Ramos (cell line): ENCODE results near the gene BNC1.
"Not testable (repeated sequence)": the region's sequence is repeated elsewhere in the genome, so short reads cannot be mapped to it uniquely, and the experiment has no call there.

ENCODE experiments used
- in situ Hi-C: fragments of 300-500 bp; cut with MboI; formaldehyde crosslinking; loops from one replicate; pipeline ENCODE4 v1.14.3; 2022; ENCODE audit warnings: low sequenced_read_pairs; ENCODE audit not compliant: unreplicated experiment

The BNC1 gene

GRCh38 chr15:83250781-83251180 lies 33.7 kb downstream of the BNC1 start:
- in situ Hi-C loops = loop anchor here (10.0 kb wide), 1 partner anchor 304 kb away; no protein-coding TSS in a partner anchor

- in situ Hi-C loops = no loop called here
These were observed 35.5 kb downstream of the BNC1 start for GRCh38 chr15:83249030-83249343.

GRCh38 chr15:83248151-83249029 lies 36.1 kb downstream of the BNC1 start:
- in situ Hi-C loops = no loop called here

GRCh38 chr15:83243634-83244033 lies 40.8 kb downstream of the BNC1 start:
- in situ Hi-C loops = no loop called here

- in situ Hi-C loops = no loop called here
These were observed 54.2 kb downstream of the BNC1 start for GRCh38 chr15:83230242-83230641.

- in situ Hi-C loops = no loop called here
These were observed 59.0 kb downstream of the BNC1 start for GRCh38 chr15:83225449-83225848.

- in situ Hi-C loops = not testable (repeated sequence)
These were observed 62.7 kb downstream of the BNC1 start for GRCh38 chr15:83221781-83222180.

GRCh38 chr15:83219026-83219425 lies 65.4 kb downstream of the BNC1 start:
- in situ Hi-C loops = no loop called here

GRCh38 chr15:83215306-83215705 lies 69.2 kb downstream of the BNC1 start:
- in situ Hi-C loops = no loop called here

GRCh38 chr15:83210619-83211018 lies 73.8 kb downstream of the BNC1 start:
- in situ Hi-C loops = no loop called here

GRCh38 chr15:83209333-83209732 lies 75.1 kb downstream of the BNC1 start:
- in situ Hi-C loops = no loop called here

- in situ Hi-C loops = no loop called here
These were observed 76.2 kb downstream of the BNC1 start for GRCh38 chr15:83208367-83208661.

GRCh38 chr15:83207660-83208366 lies 76.7 kb downstream of the BNC1 start, which contains the start of gene HDGFL3:
Gene HDGFL3 (minus strand): TSS chr15:83207823. CDS start chr15:83207414, 409 bp downstream.
- in situ Hi-C loops = no loop called here

- in situ Hi-C loops = no loop called here
These were observed 77.3 kb downstream of the BNC1 start for GRCh38 chr15:83207009-83207659.

- in situ Hi-C loops = no loop called here
These were observed 77.9 kb downstream of the BNC1 start for GRCh38 chr15:83206526-83207008.
